ENCODE results near the gene KLHDC9. TPM values are rescaled to one million over a fixed set of nuclear protein-coding genes. Genes with fewer than 3 reads are reported as not detected.
A peak's percentile ranks its signal among the peaks of the same experiment; 100 is the strongest.

The KLHDC9 gene
- total RNA-seq, 8 experiments from 2014 or later: 1.5 to 38.5 (median 30.0) TPM; not detected in 1

DNA sequence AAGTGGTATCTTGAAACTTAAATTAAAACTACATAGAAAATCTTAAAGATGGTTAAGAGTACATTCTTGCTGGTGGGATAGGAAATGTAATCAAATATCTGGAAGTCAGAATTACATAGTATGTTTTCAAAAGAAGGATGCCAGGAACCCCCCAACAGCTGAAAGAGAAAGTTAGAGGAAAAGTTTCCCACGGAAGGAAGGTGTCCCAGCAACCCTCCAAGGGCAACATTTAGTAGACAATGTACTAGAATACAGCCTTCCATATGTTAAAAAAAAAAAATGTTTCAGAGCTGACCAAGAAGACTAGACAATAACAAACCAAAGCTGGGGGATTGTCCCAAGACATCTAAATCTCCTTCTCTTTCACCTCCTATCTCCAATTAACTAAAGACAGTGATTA lies 32.1 kb downstream of the KLHDC9 start:
- WGBS, 10 experiments: 10 to 92% (median 70%) methylated on average over 1 of the region's 1 CpG; no CpG with 5 or more reads in 1 of the 10 experiments
- Histone ChIP-seq H3K27ac (no peak overlapping the region), H3K4me1 (replicated peaks in 1 of 2) (peaks cover 15 to 22% of the 10 kb centered on the region in 2 donors), H3K4me3 (no peak overlapping the region)
- in situ Hi-C loops (cut with MboI; ENCODE audit: low pct_unique_long_range_greater_than_20kb in 2 of 9, low sequenced_read_pairs in 9 of 9, unreplicated experiment in 9 of 9): loop anchor here in 1 of 9 experiments (25.0 kb wide), 1 partner anchor 93 kb away; the partner anchor contains the start of genes TSTD1 and USF1
- no peak for ATAC-seq (replicated peaks in 6 of 8)

DNA sequence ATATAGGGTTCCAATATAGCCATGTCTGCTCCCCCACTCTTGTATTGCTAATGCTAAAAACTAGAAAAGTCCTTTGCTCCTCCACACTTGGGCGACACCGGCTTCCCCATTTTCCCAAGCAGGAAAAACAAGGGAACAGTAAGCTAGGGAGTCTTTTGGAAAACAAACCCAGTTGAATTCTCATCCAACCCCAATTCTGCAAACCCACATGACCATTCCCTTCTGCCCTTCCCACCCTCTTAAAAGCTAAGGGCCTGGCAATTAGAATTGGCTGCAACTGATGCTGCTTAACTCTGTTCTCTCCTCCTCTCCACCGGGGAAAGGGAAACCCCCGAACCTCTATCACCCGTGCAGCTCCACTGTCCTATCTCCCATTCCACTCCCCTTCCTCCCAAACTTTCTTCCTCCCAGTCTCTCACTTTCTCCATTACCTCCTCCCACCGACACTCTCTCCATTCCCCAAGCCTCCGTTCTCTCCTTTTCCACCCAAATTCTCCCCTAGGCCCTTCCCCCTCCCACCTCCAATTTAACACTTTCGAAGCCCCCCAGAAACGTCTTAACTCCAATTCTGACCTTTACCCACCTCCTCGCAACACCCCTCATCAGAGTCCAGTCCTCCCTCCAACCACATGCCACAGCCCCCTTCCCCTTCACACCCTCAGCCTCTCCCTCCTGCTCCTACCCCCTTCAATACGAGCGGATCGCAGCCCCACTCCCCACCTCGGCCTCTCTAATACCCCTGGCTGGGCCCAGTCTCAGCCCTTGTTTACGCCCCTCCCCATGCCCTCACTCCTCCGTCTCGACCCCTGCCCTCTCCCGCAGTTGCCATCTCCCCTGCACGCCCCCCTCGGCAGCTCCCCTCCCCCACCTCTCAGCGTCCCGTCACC lies 33.6 kb downstream of the KLHDC9 start:
- WGBS, 10 experiments: 0 to 19% (median 5%) methylated on average over 1 to 8 of the region's 22 CpGs; no CpG with 5 or more reads in 2 of the 10 experiments
- ATAC-seq (replicated peaks in 6 of 8): peak in 3 of 8 experiments; percentile 5 to 21 (median 10)
- peaks cover 15 to 22% of the 10 kb centered on the region in 2 donors for H3K4me1 ChIP-seq (replicated peaks in 1 of 2)
- in situ Hi-C loops (cut with MboI; ENCODE audit: low pct_unique_long_range_greater_than_20kb in 2 of 9, low sequenced_read_pairs in 9 of 9, unreplicated experiment in 9 of 9): loop anchor here in 1 of 9 experiments (25.0 kb wide), 1 partner anchor 94 kb away; the partner anchor contains the start of genes TSTD1 and USF1
- H3K4me3 ChIP-seq: peak overlapping the region; percentile 45 to 74 (median 55)
- H3K27ac ChIP-seq: peak overlapping the region; percentile 96 to 99

DNA sequence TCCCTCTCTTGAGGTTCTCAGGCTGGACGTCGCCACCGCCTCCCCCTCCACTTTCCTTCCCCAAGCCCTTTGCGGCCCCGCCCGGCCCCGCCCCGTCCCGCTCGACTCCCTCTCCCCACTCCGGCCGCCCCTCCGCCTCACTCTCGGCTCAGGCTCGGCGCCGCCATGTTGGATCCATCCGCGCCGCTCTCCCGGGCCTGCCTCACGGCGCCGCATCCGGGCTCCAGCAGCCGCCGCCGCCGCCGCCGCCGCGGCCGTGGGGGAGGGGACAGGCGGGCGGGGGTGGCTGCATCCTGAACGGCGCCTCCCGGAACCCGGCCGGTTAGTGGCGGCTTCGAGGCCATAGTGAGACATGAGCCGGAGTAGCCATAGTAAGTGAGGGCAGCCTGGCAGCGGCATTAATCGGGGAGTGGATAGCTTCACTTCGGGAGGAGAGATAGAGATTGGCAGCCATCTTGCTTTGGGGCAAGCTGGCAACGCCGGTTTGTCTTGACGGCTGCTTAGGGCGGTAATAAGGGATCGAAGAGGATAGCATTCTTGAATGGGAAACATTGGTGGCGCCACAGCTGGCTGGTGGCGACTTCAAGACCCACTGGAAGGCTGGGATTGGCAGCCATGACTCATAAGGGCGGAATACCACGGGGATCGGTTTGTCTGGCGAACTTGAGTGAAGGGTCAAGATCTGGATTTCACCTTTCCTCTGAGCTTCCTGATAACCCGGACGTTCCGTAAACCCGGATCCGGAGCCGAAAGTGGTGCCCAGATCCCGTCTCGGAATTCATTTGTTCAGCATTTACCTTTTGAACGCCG lies 34.5 kb downstream of the KLHDC9 start, which contains the start of gene DEDD:
TSS of gene DEDD (minus strand) at position 258 of the 810 bp plus-strand sequence. CDS start 8,205 bp downstream, outside the sequence.
- 0 to 2% (median 0%) methylated on average over 2 to 27 of the region's 68 CpGs; no CpG with 5 or more reads in 3 of the 10 experiments for WGBS, 10 experiments
- peak; percentile 75 to 90 (median 88) for ATAC-seq (replicated peaks in 6 of 8)
- Histone ChIP-seq H3K4me1 (replicated peaks in 1 of 2) (peaks cover 15 to 22% of the 10 kb centered on the region in 2 donors), H3K27ac (peak within 1 kb of the TSS; percentile 96 to 99), H3K4me3 (peak within 1 kb of the TSS; percentile 45 to 74 (median 55))
- in situ Hi-C loops (cut with MboI; ENCODE audit: low pct_unique_long_range_greater_than_20kb in 2 of 9, low sequenced_read_pairs in 9 of 9, unreplicated experiment in 9 of 9): loop anchor here in 1 of 9 experiments (25.0 kb wide), 1 partner anchor 95 kb away; the partner anchor contains the start of genes TSTD1 and USF1

DNA sequence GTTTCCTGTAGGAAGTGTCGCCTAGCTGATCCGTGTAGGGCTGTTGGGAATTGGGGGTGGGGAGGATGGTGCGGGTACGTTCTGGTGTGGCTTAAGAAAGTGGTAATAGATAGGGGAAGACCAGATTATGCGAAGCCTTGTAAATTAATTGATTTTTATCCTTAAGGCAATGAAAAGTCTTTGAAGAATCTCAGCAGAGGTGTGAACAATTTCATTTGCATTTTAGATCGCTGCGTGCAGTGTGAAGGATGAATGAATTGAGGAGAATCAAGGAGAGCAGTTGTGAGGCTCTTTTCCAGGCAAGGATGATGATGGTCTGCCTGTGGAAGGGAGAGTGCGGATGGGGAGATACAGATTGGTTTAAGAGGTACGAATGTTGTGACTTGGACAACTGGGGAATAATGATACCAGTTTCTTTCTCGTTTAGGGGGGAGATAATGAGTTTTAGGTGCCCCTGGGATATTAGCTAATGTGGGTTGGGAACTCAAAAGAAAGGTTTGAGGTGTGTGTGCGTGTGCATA lies 35.1 kb downstream of the KLHDC9 start:
- WGBS, 10 experiments: 0 to 8% (median 2%) methylated on average over 1 to 11 of the region's 11 CpGs
- Histone ChIP-seq H3K4me3 (peak overlapping the region; percentile 45 to 74 (median 55)), H3K27ac (peak overlapping the region; percentile 96 to 99), H3K4me1 (replicated peaks in 1 of 2) (peaks cover 15 to 22% of the 10 kb centered on the region in 2 donors)
- peak in 6 of 8 experiments; percentile 0 to 32 (median 19) for ATAC-seq (replicated peaks in 6 of 8)
- in situ Hi-C loops (cut with MboI; ENCODE audit: low pct_unique_long_range_greater_than_20kb in 2 of 9, low sequenced_read_pairs in 9 of 9, unreplicated experiment in 9 of 9): loop anchor here in 1 of 9 experiments (25.0 kb wide), 1 partner anchor 96 kb away; the partner anchor contains the start of genes TSTD1 and USF1

DNA sequence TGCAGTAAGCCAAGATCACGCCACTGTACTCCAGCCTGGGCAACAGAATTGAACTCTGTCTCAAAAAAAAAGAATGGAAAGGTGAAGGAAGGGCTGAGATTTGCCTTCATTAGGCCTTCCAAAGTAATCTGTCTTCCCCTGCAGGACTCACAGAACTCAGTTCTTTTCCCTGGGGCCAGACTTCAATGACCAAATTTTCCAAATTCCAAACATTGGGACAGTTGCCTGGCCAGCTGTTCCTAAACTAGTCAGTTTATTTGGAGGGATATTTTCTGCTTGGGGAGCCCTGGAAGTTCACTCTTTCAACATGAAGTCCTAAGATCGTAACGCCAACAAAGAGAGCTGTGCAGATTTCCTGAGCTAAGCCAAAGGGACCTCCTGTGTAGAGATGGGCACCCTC lies 39.7 kb downstream of the KLHDC9 start:
- peaks cover 5 to 11% of the 10 kb centered on the region in 2 donors for H3K4me1 ChIP-seq (replicated peaks in 1 of 2)
- WGBS, 10 experiments: 80 to 100% (median 86%) methylated on average over 1 to 3 of the region's 3 CpGs; no CpG with 5 or more reads in 4 of the 10 experiments

DNA sequence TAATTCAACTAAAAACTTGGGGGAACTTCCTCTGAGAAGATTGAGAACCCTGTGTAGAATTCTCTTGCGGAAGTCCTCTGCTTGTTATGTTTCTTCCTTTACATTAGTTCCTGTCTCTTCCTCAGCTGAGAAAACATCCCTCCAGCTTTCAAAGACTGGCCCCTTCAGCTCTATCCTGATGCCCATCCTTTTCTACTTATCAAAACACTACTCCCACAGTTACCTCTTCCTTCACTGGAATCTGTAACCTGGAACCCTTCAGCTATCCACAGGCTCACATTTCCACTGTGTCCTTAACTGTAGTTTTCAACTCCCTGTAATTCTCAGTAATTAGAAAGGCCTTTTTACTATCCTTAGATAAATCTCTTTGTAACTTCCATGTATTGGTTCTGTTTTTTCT lies 40.3 kb downstream of the KLHDC9 start:
- WGBS, 10 experiments: 83 to 100% (median 100%) methylated on average over 1 of the region's 1 CpG; no CpG with 5 or more reads in 2 of the 10 experiments
- Histone ChIP-seq H3K4me3 (no peak overlapping the region), H3K4me1 (replicated peaks in 1 of 2) (peaks cover 5 to 11% of the 10 kb centered on the region in 2 donors), H3K27ac (no peak overlapping the region)
- in situ Hi-C loops (cut with MboI; ENCODE audit: low pct_unique_long_range_greater_than_20kb in 2 of 9, low sequenced_read_pairs in 9 of 9, unreplicated experiment in 9 of 9): loop anchor here in 1 of 9 experiments (25.0 kb wide), 1 partner anchor 101 kb away; the partner anchor contains the start of genes TSTD1 and USF1
- ATAC-seq (replicated peaks in 6 of 8): no peak

More for the DNA sequence above, 39.7 kb downstream of the KLHDC9 start:
- in situ Hi-C loops (cut with MboI; ENCODE audit: low pct_unique_long_range_greater_than_20kb in 2 of 9, low sequenced_read_pairs in 9 of 9, unreplicated experiment in 9 of 9): loop anchor here in 1 of 9 experiments (25.0 kb wide), 1 partner anchor 101 kb away; the partner anchor contains the start of genes TSTD1 and USF1
- ATAC-seq (replicated peaks in 6 of 8): no peak
- Histone ChIP-seq H3K27ac (no peak overlapping the region), H3K4me3 (no peak overlapping the region)

DNA sequence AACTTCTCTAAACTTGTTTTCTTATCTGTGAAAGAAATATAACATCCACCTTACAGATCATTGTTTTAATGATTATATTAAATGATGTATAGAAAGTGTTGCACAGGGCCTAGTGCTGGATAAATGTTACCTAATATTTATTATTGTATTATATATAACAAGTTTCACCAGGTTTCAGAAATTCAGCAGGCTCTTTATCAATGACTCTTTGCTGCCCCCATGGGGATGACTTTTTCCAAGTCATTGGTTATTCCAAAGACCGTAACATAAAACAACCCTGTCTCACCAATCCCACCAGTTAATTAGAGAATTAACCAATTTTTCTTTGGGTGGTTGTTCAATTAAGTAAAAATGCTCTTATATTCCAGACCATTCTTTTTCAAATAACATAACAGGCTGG lies 41.6 kb downstream of the KLHDC9 start:
- H3K4me1 ChIP-seq (replicated peaks in 1 of 2): peaks cover 0 to under 1% of the 10 kb centered on the region in 2 donors

DNA sequence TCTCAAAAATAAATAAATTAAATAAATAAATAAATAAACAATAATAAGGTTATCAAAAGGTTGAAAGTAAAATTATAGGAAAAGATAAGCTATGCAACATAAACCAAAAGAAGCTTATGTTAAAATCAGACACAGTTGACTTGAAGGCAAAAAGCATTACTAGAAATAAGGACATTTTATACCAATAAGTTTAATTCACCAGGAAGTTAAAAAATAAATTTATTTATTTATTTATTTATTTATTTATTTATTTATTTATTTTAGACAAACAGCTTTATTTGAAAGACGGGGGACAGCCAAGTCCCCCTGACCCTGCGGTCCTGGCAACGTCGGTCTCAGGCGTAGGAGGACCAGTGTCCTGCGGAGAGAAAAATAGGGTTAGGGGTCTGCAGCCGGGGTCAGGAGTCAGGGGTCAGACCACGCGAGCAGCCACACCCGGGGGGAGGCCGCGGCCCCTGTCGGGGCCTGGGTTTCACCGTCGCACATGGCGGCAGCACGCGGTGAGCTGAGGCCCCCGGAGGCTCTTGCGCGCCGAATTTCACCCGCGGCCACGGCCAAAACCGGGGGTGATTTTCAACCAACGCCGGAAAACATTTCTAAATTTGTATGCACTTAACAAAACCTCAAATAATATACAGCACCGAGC lies 42.7 kb downstream of the KLHDC9 start:
- ATAC-seq (replicated peaks in 6 of 8): no peak
- H3K4me3 ChIP-seq: no peak overlapping the region
- in situ Hi-C loops (cut with MboI; ENCODE audit: low pct_unique_long_range_greater_than_20kb in 2 of 9, low sequenced_read_pairs in 9 of 9, unreplicated experiment in 9 of 9): loop anchor here in 1 of 9 experiments (25.0 kb wide), 1 partner anchor 104 kb away; the partner anchor contains the start of genes TSTD1 and USF1
- no peak overlapping the region for H3K27ac ChIP-seq
- H3K4me1 ChIP-seq (replicated peaks in 1 of 2): no peaks in the 10 kb centered on the region
- 89 to 100% (median 99%) methylated on average over 1 to 29 of the region's 29 CpGs; no CpG with 5 or more reads in 2 of the 10 experiments for WGBS, 10 experiments

More for the DNA sequence above, 41.6 kb downstream of the KLHDC9 start:
- 33 to 100% (median 93%) methylated on average over 1 of the region's 1 CpG; no CpG with 5 or more reads in 2 of the 10 experiments for WGBS, 10 experiments
- in situ Hi-C loops (cut with MboI; ENCODE audit: low pct_unique_long_range_greater_than_20kb in 2 of 9, low sequenced_read_pairs in 9 of 9, unreplicated experiment in 9 of 9): loop anchor here in 1 of 9 experiments (25.0 kb wide), 1 partner anchor 102 kb away; the partner anchor contains the start of genes TSTD1 and USF1
- H3K4me3 ChIP-seq: no peak overlapping the region
- ATAC-seq (replicated peaks in 6 of 8): peak in 4 of 8 experiments; percentile 33 to 54 (median 44)
- H3K27ac ChIP-seq: no peak overlapping the region

DNA sequence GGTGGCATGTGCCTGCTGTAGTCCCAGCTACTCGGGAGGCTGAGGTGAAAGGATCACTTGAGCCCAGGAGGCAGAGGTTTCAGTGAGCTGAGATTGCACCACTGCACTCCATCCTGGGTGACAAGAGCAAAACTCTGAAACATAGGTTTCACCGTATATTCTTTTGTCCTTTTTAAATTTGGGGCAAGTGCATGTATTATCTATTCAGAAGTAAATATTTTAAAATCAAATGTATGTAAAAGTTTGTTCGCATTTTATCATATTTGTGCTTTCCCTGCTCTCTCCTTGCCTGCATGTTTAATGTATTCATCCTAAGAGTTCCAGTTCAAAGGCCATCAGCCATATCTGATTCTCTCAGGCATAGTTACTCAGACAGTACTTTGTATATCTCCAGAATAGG lies 47.7 kb downstream of the KLHDC9 start:
- WGBS, 10 experiments: 50 to 94% (median 82%) methylated on average over 1 to 3 of the region's 3 CpGs
- no peak for ATAC-seq (replicated peaks in 6 of 8)
- no peak overlapping the region for H3K4me3 ChIP-seq
- no peak overlapping the region for H3K27ac ChIP-seq
- in situ Hi-C loops (cut with MboI; ENCODE audit: low pct_unique_long_range_greater_than_20kb in 2 of 9, low sequenced_read_pairs in 9 of 9, unreplicated experiment in 9 of 9): loop anchor here in 1 of 9 experiments (25.0 kb wide), 1 partner anchor 109 kb away; the partner anchor contains the start of genes TSTD1 and USF1
- H3K4me1 ChIP-seq (replicated peaks in 1 of 2): no peaks in the 10 kb centered on the region

All from motor neuron (in vitro differentiated cells).